ENCODE results near the gene SH2D5. TPM values are rescaled to one million over a fixed set of nuclear protein-coding genes. Genes with fewer than 3 reads are reported as not detected.

Gene SH2D5
- total RNA-seq (2021) = 7.2 and 8.7 TPM in 2 replicates
- long read RNA-seq, partial matches to known transcripts = 4 of 5 reads
- long read RNA-seq, other reads (novel, unspliced or antisense) = 0 of 5 reads

GRCh38 chr1:20732588-20733359 lies at the start of gene SH2D5:
SH2D5 (minus strand) TSS chr1:20732703; CDS start chr1:20728044, 4,659 bp downstream.
- no peak within 1 kb of the TSS for H2AK5ac ChIP-seq (ENCODE audit: insufficient read length, low read length)
- peak within 1 kb of the TSS; percentile 72 to 86 for H3K4me3 Mint-ChIP-seq
- H3K14ac ChIP-seq (ENCODE audit: insufficient read depth, low read length) = no peak within 1 kb of the TSS
- peaks cover 21 to 35% of the 10 kb centered on the region in 2 experiments for H3K4me1 Mint-ChIP-seq
- H3K27me3 Mint-ChIP-seq (ENCODE audit: low read depth) = peaks cover 70% of the 10 kb centered on the region
- H3K36me3 Mint-ChIP-seq (ENCODE audit: insufficient read depth in 1 of 3, low read depth in 3 of 3) = no peaks in the 10 kb centered on the region; a peak in 3 of 7 replicates
- H3K4me2 ChIP-seq (ENCODE audit: insufficient read depth, insufficient read length, low read length) = peak within 1 kb of the TSS; percentile 87
- H3K4me1 ChIP-seq (ENCODE audit: insufficient read depth, low read length) = peaks cover 2% of the 10 kb centered on the region; the same call in 1 of the 2 replicates
- H4K20me1 ChIP-seq (ENCODE audit: control insufficient read depth, insufficient read depth, insufficient read length) = no peaks in the 10 kb centered on the region
- no peak within 1 kb of the TSS for H3K18ac ChIP-seq (ENCODE audit: insufficient read length, low read depth, low read length)
- H3K27ac ChIP-seq (ENCODE audit: insufficient read length, low read depth, low read length) = no peak within 1 kb of the TSS
- H3K27ac Mint-ChIP-seq = no peak within 1 kb of the TSS; a peak in 1 of 7 replicates
- H3K56ac ChIP-seq (ENCODE audit: insufficient read length, low read depth, low read length) = no peak within 1 kb of the TSS
- no peak within 1 kb of the TSS for H3K9ac ChIP-seq (ENCODE audit: extremely low read depth, insufficient read length, low read length)
- no peak within 1 kb of the TSS for H4K91ac ChIP-seq (ENCODE audit: insufficient read length, low read depth, low read length)
- no peak within 1 kb of the TSS for H2BK15ac ChIP-seq (ENCODE audit: low read depth, low read length)
- H3K4ac ChIP-seq (ENCODE audit: low read depth, low read length) = no peak within 1 kb of the TSS
- DNase-seq = peak; percentile 77
- no peak within 1 kb of the TSS for H2BK12ac ChIP-seq (ENCODE audit: insufficient read length, low read depth, low read length)
- peaks cover 8% of the 10 kb centered on the region; the same call in 1 of the 2 replicates for H3K27me3 ChIP-seq (ENCODE audit: insufficient read depth, low read length)
- peak; percentile 41; the same call in 1 of the 3 replicates for TF ChIP-seq CTCF (conservative IDR thresholded peaks at IDR 0.05)
- H3K9me3 Mint-ChIP-seq = no peaks in the 10 kb centered on the region; a peak in 1 of 5 replicates
- H4K8ac ChIP-seq (replicated peaks; ENCODE audit: insufficient read length, low read depth, low read length) = no peak within 1 kb of the TSS
- no peak within 1 kb of the TSS for H2BK120ac ChIP-seq (ENCODE audit: low read depth, low read length, poor library complexity, severe bottlenecking)
- H2AFZ ChIP-seq (ENCODE audit: low read length) = no peak within 1 kb of the TSS
- peaks cover 12% of the 10 kb centered on the region for H3K23me2 ChIP-seq (ENCODE audit: insufficient read length, low read depth, low read length, poor library complexity, severe bottlenecking)
- H3K23ac ChIP-seq (ENCODE audit: insufficient read length, low read depth, low read length) = no peak within 1 kb of the TSS
- no CpG with 5 or more reads among the region's 38 CpGs for WGBS (ENCODE audit: extremely low coverage, insufficient read length, low lambda C conversion rate)
- no peak within 1 kb of the TSS for H2BK20ac ChIP-seq (ENCODE audit: low read depth, low read length, poor library complexity, severe bottlenecking)
- H3K9me3 ChIP-seq (ENCODE audit: control insufficient read depth, low read depth, low read length) = no peaks in the 10 kb centered on the region
- no peak within 1 kb of the TSS for H2BK5ac ChIP-seq (ENCODE audit: insufficient read length, low read length)
- H3K79me1 ChIP-seq (ENCODE audit: insufficient read depth, low read depth, low read length, poor library complexity, severe bottlenecking) = no peaks in the 10 kb centered on the region
- H3K79me2 ChIP-seq (ENCODE audit: insufficient read depth, low read length) = no peaks in the 10 kb centered on the region
- H4K5ac ChIP-seq (ENCODE audit: insufficient read length, low read depth, low read length) = no peak within 1 kb of the TSS
- H3T11ph ChIP-seq (ENCODE audit: low read length) = no peak within 1 kb of the TSS

All from H9 (cell line).